ENCODE measurements around the gene ELK3.

DNA sequence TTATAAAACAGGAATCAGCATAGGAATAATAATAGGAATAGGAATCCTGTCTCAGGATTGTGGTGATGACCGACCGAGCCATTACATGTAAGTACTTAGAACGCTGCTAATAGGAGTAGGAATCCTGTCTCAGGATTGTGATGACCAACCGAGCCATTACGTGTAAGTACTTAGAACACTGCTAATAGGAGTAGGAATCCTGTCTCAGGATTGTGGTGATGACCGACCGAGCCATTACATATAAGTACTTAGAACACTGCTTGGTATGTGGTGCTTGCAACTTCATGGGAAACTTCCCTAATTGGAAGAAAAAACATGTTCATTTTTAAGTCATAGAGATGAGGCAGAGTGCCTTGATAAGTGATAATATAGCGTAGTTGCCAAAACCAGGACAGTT, 30.0 kb downstream of the ELK3 start:
- TF ChIP-seq, protein P1, sequence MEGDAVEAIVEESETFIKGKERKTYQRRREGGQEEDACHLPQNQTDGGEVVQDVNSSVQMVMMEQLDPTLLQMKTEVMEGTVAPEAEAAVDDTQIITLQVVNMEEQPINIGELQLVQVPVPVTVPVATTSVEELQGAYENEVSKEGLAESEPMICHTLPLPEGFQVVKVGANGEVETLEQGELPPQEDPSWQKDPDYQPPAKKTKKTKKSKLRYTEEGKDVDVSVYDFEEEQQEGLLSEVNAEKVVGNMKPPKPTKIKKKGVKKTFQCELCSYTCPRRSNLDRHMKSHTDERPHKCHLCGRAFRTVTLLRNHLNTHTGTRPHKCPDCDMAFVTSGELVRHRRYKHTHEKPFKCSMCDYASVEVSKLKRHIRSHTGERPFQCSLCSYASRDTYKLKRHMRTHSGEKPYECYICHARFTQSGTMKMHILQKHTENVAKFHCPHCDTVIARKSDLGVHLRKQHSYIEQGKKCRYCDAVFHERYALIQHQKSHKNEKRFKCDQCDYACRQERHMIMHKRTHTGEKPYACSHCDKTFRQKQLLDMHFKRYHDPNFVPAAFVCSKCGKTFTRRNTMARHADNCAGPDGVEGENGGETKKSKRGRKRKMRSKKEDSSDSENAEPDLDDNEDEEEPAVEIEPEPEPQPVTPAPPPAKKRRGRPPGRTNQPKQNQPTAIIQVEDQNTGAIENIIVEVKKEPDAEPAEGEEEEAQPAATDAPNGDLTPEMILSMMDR (IDR thresholded peaks at IDR 0.05), result no peak
- TF ChIP-seq POLR2A (IDR thresholded peaks at IDR 0.05) (no peak), EP300 (IDR thresholded peaks at IDR 0.05) (no peak), POLR2AphosphoS5 (IDR thresholded peaks at IDR 0.05) (no peak)
